Right lobe of liver (tissue), 4 donors: ENCODE measurements around the gene EIF2S1.

Source experiments
- POLR2A ChIP-seq: fragments of 450-650 bp; IDR thresholded peaks from one replicate; pipeline ENCODE4 v1.6.1; 2017; ENCODE audit warnings: antibody characterized with exemption, mild to moderate bottlenecking
- TF ChIP-seq, protein P1 (sequence below), 4 donors: fragments of 200-600 bp in 3 of 4; fragments of 450-650 bp in 1 of 4; IDR thresholded peaks; one replicate each; pipeline versions ENCODE4 v1.5.1 to v1.8.0; 2016 to 2022; ENCODE audit warnings: antibody characterized with exemption in 4 of 4, mild to moderate bottlenecking in 2 of 4
- donor health status: DM: no; HTN: no; CAD: no.
- donor health status: DM: no; HTN: no; CAD: no.
- donor health status: DM: no; HTN: yes; CAD: no.

DNA sequence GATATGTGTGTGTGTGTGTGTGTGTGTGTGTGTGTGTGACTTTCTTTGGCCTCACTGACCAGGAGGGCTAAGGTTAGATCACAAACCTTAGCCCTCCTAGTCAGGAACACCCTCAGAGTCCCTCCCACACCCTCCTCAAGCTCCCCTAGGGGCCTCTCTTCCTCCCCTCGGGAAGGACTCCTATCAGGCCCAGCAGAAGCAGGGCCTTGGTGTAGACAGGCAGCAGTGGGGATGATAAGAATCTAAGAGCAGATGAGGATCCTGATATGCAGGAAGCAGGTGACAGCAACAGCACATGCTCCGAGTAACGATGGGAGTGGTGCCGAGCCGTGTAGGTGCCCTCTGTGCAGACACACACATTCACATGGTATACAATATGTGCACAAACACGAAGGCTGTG, 31.1 kb downstream of the EIF2S1 start:
- TF ChIP-seq, protein P1, sequence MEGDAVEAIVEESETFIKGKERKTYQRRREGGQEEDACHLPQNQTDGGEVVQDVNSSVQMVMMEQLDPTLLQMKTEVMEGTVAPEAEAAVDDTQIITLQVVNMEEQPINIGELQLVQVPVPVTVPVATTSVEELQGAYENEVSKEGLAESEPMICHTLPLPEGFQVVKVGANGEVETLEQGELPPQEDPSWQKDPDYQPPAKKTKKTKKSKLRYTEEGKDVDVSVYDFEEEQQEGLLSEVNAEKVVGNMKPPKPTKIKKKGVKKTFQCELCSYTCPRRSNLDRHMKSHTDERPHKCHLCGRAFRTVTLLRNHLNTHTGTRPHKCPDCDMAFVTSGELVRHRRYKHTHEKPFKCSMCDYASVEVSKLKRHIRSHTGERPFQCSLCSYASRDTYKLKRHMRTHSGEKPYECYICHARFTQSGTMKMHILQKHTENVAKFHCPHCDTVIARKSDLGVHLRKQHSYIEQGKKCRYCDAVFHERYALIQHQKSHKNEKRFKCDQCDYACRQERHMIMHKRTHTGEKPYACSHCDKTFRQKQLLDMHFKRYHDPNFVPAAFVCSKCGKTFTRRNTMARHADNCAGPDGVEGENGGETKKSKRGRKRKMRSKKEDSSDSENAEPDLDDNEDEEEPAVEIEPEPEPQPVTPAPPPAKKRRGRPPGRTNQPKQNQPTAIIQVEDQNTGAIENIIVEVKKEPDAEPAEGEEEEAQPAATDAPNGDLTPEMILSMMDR (IDR thresholded peaks at IDR 0.05): no peak
- TF ChIP-seq POLR2A: no peak
